ENCODE data around the gene TARS3.

- TF ChIP-seq, protein P1, sequence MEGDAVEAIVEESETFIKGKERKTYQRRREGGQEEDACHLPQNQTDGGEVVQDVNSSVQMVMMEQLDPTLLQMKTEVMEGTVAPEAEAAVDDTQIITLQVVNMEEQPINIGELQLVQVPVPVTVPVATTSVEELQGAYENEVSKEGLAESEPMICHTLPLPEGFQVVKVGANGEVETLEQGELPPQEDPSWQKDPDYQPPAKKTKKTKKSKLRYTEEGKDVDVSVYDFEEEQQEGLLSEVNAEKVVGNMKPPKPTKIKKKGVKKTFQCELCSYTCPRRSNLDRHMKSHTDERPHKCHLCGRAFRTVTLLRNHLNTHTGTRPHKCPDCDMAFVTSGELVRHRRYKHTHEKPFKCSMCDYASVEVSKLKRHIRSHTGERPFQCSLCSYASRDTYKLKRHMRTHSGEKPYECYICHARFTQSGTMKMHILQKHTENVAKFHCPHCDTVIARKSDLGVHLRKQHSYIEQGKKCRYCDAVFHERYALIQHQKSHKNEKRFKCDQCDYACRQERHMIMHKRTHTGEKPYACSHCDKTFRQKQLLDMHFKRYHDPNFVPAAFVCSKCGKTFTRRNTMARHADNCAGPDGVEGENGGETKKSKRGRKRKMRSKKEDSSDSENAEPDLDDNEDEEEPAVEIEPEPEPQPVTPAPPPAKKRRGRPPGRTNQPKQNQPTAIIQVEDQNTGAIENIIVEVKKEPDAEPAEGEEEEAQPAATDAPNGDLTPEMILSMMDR (IDR thresholded peaks at IDR 0.05), result no peak
- TF ChIP-seq POLR2A (IDR thresholded peaks at IDR 0.05) (no peak), EP300 (IDR thresholded peaks at IDR 0.05) (no peak)
These were observed 120.0 kb downstream of the TARS3 start for GRCh38 chr15:101604124-101604874.
